Measurements from ENCODE around the gene LCNL1. TPM values are rescaled to one million over a fixed set of nuclear protein-coding genes. Genes with fewer than 3 reads are reported as not detected.

LCNL1 gene
- total RNA-seq, 2 donors from 2014 or later: 1.4 to 2.2 TPM

DNA sequence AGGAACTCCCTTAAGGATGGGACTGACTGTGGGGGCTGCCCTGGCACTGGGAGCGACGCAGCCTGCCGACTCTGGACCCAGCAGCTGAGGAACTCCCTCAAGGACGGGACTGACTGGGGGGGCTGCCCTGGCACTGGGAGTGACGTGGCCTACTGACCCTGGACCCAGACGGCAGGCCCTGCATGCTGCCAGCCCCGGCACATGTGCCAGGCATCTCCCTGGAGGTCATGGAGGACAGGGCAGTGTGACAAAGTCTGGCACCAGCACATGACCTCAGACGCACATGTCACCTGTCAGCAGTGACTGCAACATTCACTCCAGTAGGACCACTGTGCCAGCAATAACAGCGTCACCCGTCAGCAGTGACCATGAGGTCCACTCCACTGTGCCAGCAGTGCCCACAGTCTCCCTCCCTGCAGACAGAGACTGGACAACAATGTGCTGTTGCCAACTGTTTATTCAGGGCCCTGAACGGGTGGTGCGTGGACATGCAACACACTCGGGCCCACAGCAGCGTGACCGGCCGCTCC is 42.7 kb upstream of the LCNL1 start:
- no peaks in the 10 kb centered on the region for H3K27me3 ChIP-seq (ENCODE audit: control insufficient read depth, insufficient read depth, low read length, poor library complexity, severe bottlenecking)
- no peaks in the 10 kb centered on the region for H3K27me3 Mint-ChIP-seq (ENCODE audit: insufficient read depth)
- H3K36me3 ChIP-seq (ENCODE audit: control insufficient read depth, insufficient read depth, low read length): peaks cover 34% of the 10 kb centered on the region
- TF ChIP-seq, protein P1, sequence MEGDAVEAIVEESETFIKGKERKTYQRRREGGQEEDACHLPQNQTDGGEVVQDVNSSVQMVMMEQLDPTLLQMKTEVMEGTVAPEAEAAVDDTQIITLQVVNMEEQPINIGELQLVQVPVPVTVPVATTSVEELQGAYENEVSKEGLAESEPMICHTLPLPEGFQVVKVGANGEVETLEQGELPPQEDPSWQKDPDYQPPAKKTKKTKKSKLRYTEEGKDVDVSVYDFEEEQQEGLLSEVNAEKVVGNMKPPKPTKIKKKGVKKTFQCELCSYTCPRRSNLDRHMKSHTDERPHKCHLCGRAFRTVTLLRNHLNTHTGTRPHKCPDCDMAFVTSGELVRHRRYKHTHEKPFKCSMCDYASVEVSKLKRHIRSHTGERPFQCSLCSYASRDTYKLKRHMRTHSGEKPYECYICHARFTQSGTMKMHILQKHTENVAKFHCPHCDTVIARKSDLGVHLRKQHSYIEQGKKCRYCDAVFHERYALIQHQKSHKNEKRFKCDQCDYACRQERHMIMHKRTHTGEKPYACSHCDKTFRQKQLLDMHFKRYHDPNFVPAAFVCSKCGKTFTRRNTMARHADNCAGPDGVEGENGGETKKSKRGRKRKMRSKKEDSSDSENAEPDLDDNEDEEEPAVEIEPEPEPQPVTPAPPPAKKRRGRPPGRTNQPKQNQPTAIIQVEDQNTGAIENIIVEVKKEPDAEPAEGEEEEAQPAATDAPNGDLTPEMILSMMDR (conservative IDR thresholded peaks at IDR 0.05): no peak
- H3K4me1 ChIP-seq (ENCODE audit: control insufficient read depth, insufficient read depth, low read length): no peaks in the 10 kb centered on the region
- WGBS, 2 experiments (ENCODE audit: insufficient coverage in 1 of 2, insufficient read length in 1 of 2): 93 to 98% methylated on average over 14 to 16 of the region's 16 CpGs
- H3K9ac ChIP-seq (ENCODE audit: extremely low read depth, low read length, poor library complexity, severe bottlenecking): no peak overlapping the region
- no peak overlapping the region for H3K4me3 Mint-ChIP-seq
- no peaks in the 10 kb centered on the region for H3K9me3 Mint-ChIP-seq
- no peaks in the 10 kb centered on the region for H3K4me1 Mint-ChIP-seq
- no peaks in the 10 kb centered on the region for H3K9me3 ChIP-seq (ENCODE audit: control insufficient read depth, low read length)
- no peak overlapping the region for H3K4me3 ChIP-seq (ENCODE audit: low read length)
- H3K36me3 Mint-ChIP-seq (ENCODE audit: low read depth): peaks cover 38% of the 10 kb centered on the region
- no peak for DNase-seq
- H3K27ac Mint-ChIP-seq: no peak overlapping the region
- no peak overlapping the region for H3K27ac ChIP-seq (ENCODE audit: low read depth, low read length)

DNA sequence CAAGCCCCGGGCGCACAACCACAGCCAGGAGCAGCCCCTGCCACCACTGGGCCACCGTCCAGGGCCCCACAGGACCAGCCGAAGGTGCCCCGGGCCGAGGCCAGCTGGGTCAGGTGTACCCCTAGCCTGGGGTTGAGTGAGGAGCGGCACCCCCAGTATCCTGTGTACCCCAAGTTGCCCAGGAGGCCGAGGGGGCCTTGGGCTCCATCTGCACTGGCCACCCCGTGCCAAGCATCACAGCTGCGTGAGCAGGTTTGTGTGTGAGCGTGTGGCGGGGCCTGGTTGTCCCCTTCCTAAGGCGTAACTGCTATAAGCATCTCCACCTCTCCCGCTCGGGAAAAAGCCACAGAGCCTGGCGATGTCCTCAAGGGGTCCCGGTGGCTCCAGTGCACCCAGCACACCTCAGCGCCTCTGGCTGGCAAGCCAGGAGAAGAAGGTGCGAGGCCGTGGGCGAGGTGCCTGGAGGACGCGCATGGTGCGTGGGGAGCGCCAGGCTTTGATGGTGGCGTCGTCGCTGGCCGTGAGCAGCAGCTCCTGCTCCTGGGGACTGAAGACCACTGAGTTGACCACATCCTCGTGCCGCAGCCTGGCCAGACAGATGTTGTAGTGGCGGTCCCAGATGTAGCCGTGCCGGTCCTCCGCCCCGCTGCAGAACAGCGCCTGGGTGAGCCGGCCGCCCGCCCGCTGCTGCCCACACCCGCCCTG is 42.1 kb upstream of the LCNL1 start:
- H3K27ac ChIP-seq (ENCODE audit: low read depth, low read length): no peak overlapping the region
- no peaks in the 10 kb centered on the region for H3K9me3 Mint-ChIP-seq
- H3K27ac Mint-ChIP-seq: no peak overlapping the region
- TF ChIP-seq, protein P1 (conservative IDR thresholded peaks at IDR 0.05): no peak
- no peaks in the 10 kb centered on the region for H3K27me3 ChIP-seq (ENCODE audit: control insufficient read depth, insufficient read depth, low read length, poor library complexity, severe bottlenecking)
- no peak overlapping the region for H3K9ac ChIP-seq (ENCODE audit: extremely low read depth, low read length, poor library complexity, severe bottlenecking)
- 96 to 98% methylated on average over 27 to 42 of the region's 42 CpGs for WGBS, 2 experiments (ENCODE audit: insufficient coverage in 1 of 2, insufficient read length in 1 of 2)
- peaks cover 35% of the 10 kb centered on the region for H3K36me3 Mint-ChIP-seq (ENCODE audit: low read depth)
- DNase-seq: no peak
- H3K4me1 Mint-ChIP-seq: no peaks in the 10 kb centered on the region
- no peak overlapping the region for H3K4me3 Mint-ChIP-seq
- no peaks in the 10 kb centered on the region for H3K9me3 ChIP-seq (ENCODE audit: control insufficient read depth, low read length)
- no peaks in the 10 kb centered on the region for H3K4me1 ChIP-seq (ENCODE audit: control insufficient read depth, insufficient read depth, low read length)
- H3K36me3 ChIP-seq (ENCODE audit: control insufficient read depth, insufficient read depth, low read length): peaks cover 34% of the 10 kb centered on the region
- H3K4me3 ChIP-seq (ENCODE audit: low read length): no peak overlapping the region
- H3K27me3 Mint-ChIP-seq (ENCODE audit: insufficient read depth): no peaks in the 10 kb centered on the region

DNA sequence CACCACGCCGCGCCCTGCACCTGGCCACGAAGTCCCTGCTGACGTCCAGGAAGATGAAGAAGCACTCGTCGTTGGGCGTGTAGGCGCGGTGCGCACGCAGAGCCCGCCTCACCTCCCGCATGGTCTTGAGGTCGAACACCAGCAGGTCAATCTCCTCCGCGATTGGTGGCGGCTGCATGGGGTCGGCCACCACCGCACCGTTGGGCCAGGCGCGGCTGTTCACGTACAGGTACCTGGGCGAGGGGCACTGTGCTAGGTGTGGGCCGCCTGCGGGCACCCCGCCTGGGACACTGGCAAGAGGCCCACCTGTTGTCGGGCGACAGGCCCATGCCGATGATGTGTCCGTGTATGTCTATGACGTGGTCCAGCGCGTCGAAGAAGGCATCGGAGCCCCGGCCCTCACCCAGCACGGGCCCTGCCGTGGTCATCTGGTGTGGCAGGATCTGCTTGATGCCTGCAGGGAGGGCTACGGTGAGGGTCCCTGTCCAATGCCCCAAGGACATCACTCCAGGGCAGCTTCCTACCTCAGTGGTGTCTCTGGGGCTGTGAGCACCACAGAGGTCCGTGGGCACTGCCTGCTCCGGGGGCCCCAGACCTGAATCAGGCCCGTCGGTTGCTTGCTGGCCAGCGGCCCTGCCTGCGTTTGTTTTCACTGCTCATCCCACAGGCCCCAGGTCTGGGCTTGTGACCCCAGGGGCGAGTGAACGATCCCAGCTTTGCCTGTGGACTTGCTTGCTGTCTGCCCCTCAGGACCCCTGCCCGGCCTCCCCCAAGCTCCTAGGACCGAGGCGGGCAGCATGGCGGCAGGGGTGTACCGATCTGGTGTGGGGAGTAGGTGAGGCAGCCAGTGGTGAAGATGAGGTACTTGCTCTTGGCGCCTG is 41.3 kb upstream of the LCNL1 start:
- no peak for DNase-seq
- H3K27ac ChIP-seq (ENCODE audit: low read depth, low read length): no peak overlapping the region
- no peaks in the 10 kb centered on the region for H3K27me3 ChIP-seq (ENCODE audit: control insufficient read depth, insufficient read depth, low read length, poor library complexity, severe bottlenecking)
- H3K36me3 ChIP-seq (ENCODE audit: control insufficient read depth, insufficient read depth, low read length): peaks cover 34% of the 10 kb centered on the region
- H3K4me3 ChIP-seq (ENCODE audit: low read length): no peak overlapping the region
- no peaks in the 10 kb centered on the region for H3K4me1 Mint-ChIP-seq
- H3K9ac ChIP-seq (ENCODE audit: extremely low read depth, low read length, poor library complexity, severe bottlenecking): no peak overlapping the region
- no peaks in the 10 kb centered on the region for H3K9me3 ChIP-seq (ENCODE audit: control insufficient read depth, low read length)
- TF ChIP-seq, protein P1 (conservative IDR thresholded peaks at IDR 0.05): no peak
- WGBS, 2 experiments (ENCODE audit: insufficient coverage in 1 of 2, insufficient read length in 1 of 2): 96% methylated on average over 32 to 55 of the region's 55 CpGs
- no peak overlapping the region for H3K27ac Mint-ChIP-seq
- H3K4me3 Mint-ChIP-seq: no peak overlapping the region
- H3K9me3 Mint-ChIP-seq: no peaks in the 10 kb centered on the region
- H3K4me1 ChIP-seq (ENCODE audit: control insufficient read depth, insufficient read depth, low read length): no peaks in the 10 kb centered on the region
- peaks cover 34% of the 10 kb centered on the region for H3K36me3 Mint-ChIP-seq (ENCODE audit: low read depth)
- H3K27me3 Mint-ChIP-seq (ENCODE audit: insufficient read depth): no peaks in the 10 kb centered on the region
